ENCODE data around the gene PLD3. TPM values are rescaled to one million over a fixed set of nuclear protein-coding genes. Genes with fewer than 3 reads are reported as not detected.

Gene PLD3
- total and polyA plus RNA-seq, 2 experiments from 2014 or later, result 181 to 490 TPM

GRCh38 chr19:40396886-40397567 is 48.5 kb downstream of the PLD3 start:
- no peak for ATAC-seq
- Histone ChIP-seq H3K36me3 (ENCODE audit: insufficient read depth) (no peaks in the 10 kb centered on the region), H3K27me3 (ENCODE audit: insufficient read depth) (peaks cover 16% of the 10 kb centered on the region), H3K4me1 (ENCODE audit: insufficient read depth) (no peaks in the 10 kb centered on the region), H3K27ac (ENCODE audit: low read depth) (no peak overlapping the region), H3K79me2 (replicated peaks; ENCODE audit: insufficient read depth) (no peaks in the 10 kb centered on the region), H3F3A (replicated peaks; ENCODE audit: low read depth) (peaks cover 4% of the 10 kb centered on the region), H3K4me2 (no peak overlapping the region), H3K9me2 (ENCODE audit: insufficient read depth) (no peaks in the 10 kb centered on the region), H4K20me1 (replicated peaks; ENCODE audit: insufficient read depth) (no peaks in the 10 kb centered on the region), H3K4me3 (no peak overlapping the region), H2AFZ (no peak overlapping the region)
- H3K4me1 Mint-ChIP-seq, result peaks cover 16% of the 10 kb centered on the region
- DNase-seq (ENCODE audit: low spot score), result no peak
- H3K36me3 Mint-ChIP-seq (ENCODE audit: low read depth), result no peaks in the 10 kb centered on the region
- TF ChIP-seq NANOG (IDR thresholded peaks at IDR 0.05; ENCODE audit: borderline replicate concordance) (no peak), EZH2 (IDR thresholded peaks at IDR 0.05; ENCODE audit: low read depth, unreplicated experiment) (no peak), ZNF114 (CRISPR knock-in tag; IDR thresholded peaks at IDR 0.05) (no peak), ZNF331 (CRISPR knock-in tag; IDR thresholded peaks at IDR 0.05; ENCODE audit: low read depth) (no peak), REST (IDR thresholded peaks at IDR 0.05; ENCODE audit: unreplicated experiment) (no peak)
- TF ChIP-seq, protein P1, sequence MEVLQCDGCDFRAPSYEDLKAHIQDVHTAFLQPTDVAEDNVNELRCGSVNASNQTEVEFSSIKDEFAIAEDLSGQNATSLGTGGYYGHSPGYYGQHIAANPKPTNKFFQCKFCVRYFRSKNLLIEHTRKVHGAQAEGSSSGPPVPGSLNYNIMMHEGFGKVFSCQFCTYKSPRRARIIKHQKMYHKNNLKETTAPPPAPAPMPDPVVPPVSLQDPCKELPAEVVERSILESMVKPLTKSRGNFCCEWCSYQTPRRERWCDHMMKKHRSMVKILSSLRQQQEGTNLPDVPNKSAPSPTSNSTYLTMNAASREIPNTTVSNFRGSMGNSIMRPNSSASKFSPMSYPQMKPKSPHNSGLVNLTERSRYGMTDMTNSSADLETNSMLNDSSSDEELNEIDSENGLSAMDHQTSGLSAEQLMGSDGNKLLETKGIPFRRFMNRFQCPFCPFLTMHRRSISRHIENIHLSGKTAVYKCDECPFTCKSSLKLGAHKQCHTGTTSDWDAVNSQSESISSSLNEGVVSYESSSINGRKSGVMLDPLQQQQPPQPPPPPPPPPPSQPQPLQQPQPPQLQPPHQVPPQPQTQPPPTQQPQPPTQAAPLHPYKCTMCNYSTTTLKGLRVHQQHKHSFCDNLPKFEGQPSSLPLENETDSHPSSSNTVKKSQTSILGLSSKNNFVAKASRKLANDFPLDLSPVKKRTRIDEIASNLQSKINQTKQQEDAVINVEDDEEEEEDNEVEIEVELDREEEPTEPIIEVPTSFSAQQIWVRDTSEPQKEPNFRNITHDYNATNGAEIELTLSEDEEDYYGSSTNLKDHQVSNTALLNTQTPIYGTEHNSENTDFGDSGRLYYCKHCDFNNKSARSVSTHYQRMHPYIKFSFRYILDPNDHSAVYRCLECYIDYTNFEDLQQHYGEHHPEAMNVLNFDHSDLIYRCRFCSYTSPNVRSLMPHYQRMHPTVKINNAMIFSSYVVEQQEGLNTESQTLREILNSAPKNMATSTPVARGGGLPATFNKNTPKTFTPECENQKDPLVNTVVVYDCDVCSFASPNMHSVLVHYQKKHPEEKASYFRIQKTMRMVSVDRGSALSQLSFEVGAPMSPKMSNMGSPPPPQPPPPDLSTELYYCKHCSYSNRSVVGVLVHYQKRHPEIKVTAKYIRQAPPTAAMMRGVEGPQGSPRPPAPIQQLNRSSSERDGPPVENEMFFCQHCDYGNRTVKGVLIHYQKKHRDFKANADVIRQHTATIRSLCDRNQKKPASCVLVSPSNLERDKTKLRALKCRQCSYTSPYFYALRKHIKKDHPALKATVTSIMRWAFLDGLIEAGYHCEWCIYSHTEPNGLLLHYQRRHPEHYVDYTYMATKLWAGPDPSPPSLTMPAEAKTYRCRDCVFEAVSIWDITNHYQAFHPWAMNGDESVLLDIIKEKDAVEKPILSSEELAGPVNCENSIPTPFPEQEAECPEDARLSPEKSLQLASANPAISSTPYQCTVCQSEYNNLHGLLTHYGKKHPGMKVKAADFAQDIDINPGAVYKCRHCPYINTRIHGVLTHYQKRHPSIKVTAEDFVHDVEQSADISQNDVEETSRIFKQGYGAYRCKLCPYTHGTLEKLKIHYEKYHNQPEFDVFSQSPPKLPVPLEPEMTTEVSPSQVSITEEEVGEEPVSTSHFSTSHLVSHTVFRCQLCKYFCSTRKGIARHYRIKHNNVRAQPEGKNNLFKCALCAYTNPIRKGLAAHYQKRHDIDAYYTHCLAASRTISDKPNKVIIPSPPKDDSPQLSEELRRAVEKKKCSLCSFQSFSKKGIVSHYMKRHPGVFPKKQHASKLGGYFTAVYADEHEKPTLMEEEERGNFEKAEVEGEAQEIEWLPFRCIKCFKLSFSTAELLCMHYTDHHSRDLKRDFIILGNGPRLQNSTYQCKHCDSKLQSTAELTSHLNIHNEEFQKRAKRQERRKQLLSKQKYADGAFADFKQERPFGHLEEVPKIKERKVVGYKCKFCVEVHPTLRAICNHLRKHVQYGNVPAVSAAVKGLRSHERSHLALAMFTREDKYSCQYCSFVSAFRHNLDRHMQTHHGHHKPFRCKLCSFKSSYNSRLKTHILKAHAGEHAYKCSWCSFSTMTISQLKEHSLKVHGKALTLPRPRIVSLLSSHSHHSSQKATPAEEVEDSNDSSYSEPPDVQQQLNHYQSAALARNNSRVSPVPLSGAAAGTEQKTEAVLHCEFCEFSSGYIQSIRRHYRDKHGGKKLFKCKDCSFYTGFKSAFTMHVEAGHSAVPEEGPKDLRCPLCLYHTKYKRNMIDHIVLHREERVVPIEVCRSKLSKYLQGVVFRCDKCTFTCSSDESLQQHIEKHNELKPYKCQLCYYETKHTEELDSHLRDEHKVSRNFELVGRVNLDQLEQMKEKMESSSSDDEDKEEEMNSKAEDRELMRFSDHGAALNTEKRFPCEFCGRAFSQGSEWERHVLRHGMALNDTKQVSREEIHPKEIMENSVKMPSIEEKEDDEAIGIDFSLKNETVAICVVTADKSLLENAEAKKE (CRISPR knock-in tag; IDR thresholded peaks at IDR 0.05), result no peak
- TF ChIP-seq, protein P2, sequence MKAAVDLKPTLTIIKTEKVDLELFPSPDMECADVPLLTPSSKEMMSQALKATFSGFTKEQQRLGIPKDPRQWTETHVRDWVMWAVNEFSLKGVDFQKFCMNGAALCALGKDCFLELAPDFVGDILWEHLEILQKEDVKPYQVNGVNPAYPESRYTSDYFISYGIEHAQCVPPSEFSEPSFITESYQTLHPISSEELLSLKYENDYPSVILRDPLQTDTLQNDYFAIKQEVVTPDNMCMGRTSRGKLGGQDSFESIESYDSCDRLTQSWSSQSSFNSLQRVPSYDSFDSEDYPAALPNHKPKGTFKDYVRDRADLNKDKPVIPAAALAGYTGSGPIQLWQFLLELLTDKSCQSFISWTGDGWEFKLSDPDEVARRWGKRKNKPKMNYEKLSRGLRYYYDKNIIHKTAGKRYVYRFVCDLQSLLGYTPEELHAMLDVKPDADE (IDR thresholded peaks at IDR 0.05), result no peak
- TF ChIP-seq, protein P3, sequence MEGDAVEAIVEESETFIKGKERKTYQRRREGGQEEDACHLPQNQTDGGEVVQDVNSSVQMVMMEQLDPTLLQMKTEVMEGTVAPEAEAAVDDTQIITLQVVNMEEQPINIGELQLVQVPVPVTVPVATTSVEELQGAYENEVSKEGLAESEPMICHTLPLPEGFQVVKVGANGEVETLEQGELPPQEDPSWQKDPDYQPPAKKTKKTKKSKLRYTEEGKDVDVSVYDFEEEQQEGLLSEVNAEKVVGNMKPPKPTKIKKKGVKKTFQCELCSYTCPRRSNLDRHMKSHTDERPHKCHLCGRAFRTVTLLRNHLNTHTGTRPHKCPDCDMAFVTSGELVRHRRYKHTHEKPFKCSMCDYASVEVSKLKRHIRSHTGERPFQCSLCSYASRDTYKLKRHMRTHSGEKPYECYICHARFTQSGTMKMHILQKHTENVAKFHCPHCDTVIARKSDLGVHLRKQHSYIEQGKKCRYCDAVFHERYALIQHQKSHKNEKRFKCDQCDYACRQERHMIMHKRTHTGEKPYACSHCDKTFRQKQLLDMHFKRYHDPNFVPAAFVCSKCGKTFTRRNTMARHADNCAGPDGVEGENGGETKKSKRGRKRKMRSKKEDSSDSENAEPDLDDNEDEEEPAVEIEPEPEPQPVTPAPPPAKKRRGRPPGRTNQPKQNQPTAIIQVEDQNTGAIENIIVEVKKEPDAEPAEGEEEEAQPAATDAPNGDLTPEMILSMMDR (conservative IDR thresholded peaks at IDR 0.05; ENCODE audit: low read depth in 2 of 2), result no peak
- peaks cover 27% of the 10 kb centered on the region for H3K27me3 Mint-ChIP-seq (ENCODE audit: insufficient read depth, low read depth, poor library complexity)
- no peaks in the 10 kb centered on the region; the same call in 1 of the 3 replicates for H3K9me3 Mint-ChIP-seq
- no peak overlapping the region for H3K4me3 Mint-ChIP-seq
- no peak overlapping the region for H3K27ac Mint-ChIP-seq
